Stimulated activated CD8-positive, alpha-beta memory T cell treated with anti-CD3 and anti-CD28 coated beads, Interleukin-4, amount 100 ng/mL, for 1 hour (primary cell): ENCODE results near the gene RBMS1.

ENCODE experiments used
- DNase-seq, 2 donors: peaks; one replicate each; pipeline ENCODE4 v3.0.0-alpha.2; 2020; ENCODE audit warnings: low read depth in 2 of 2, low spot score in 1 of 2

Gene RBMS1

GRCh38 chr2:160257743-160258491 lies 235.7 kb downstream of the RBMS1 start:
- no peak for DNase-seq

- DNase-seq: no peak
Observed at GRCh38 chr2:160257041-160257742, 236.4 kb downstream of the RBMS1 start.

GRCh38 chr2:160256507-160256906 lies 237.1 kb downstream of the RBMS1 start:
- DNase-seq: no peak

GRCh38 chr2:160255408-160255807 lies 238.2 kb downstream of the RBMS1 start:
- no peak for DNase-seq

GRCh38 chr2:160254189-160254762 lies 239.3 kb downstream of the RBMS1 start:
- DNase-seq: no peak

- no peak for DNase-seq
Observed at GRCh38 chr2:160253440-160254188, 240.0 kb downstream of the RBMS1 start.

- no peak for DNase-seq
Observed at GRCh38 chr2:160252900-160253299, 240.7 kb downstream of the RBMS1 start.

- DNase-seq: no peak
Observed at GRCh38 chr2:160252278-160252887, 241.2 kb downstream of the RBMS1 start.

- no peak for DNase-seq
Observed at GRCh38 chr2:160251569-160251968, 242.0 kb downstream of the RBMS1 start.

- DNase-seq: no peak
Observed at GRCh38 chr2:160249876-160250275, 243.7 kb downstream of the RBMS1 start.

GRCh38 chr2:160247296-160248035 lies 246.1 kb downstream of the RBMS1 start:
- DNase-seq: no peak

- DNase-seq: no peak
Observed at GRCh38 chr2:160246356-160246755, 247.3 kb downstream of the RBMS1 start.

- no peak for DNase-seq
Observed at GRCh38 chr2:160245614-160246155, 247.9 kb downstream of the RBMS1 start.

GRCh38 chr2:160242893-160243564 lies 250.6 kb downstream of the RBMS1 start:
- no peak for DNase-seq

GRCh38 chr2:160241251-160242137 lies 252.1 kb downstream of the RBMS1 start:
- DNase-seq: no peak

GRCh38 chr2:160239436-160239835 lies 254.2 kb downstream of the RBMS1 start:
- DNase-seq: no peak

GRCh38 chr2:160238392-160238791 lies 255.2 kb downstream of the RBMS1 start:
- no peak for DNase-seq

GRCh38 chr2:160232905-160233475 lies 260.6 kb downstream of the RBMS1 start:
- no peak for DNase-seq
